Measurements from ENCODE around the gene FRMPD2.
"Not testable (repeated sequence)": the region's sequence is repeated elsewhere in the genome, so short reads cannot be mapped to it uniquely, and the experiment has no call there.

FRMPD2 gene

GRCh38 chr10:48143721-48144642 is 130.5 kb downstream of the FRMPD2 start:
- DNase-seq = not testable (repeated sequence)

- DNase-seq = not testable (repeated sequence)
Measured at GRCh38 chr10:48140949-48141348, 133.5 kb downstream of the FRMPD2 start.

GRCh38 chr10:48139953-48140850 is 134.3 kb downstream of the FRMPD2 start:
- DNase-seq = not testable (repeated sequence)

GRCh38 chr10:48128954-48129353 is 145.5 kb downstream of the FRMPD2 start:
- DNase-seq = not testable (repeated sequence)

GRCh38 chr10:48126251-48126650 is 148.2 kb downstream of the FRMPD2 start:
- DNase-seq = not testable (repeated sequence)

GRCh38 chr10:48125631-48126030 is 148.9 kb downstream of the FRMPD2 start:
- not testable (repeated sequence) for DNase-seq

GRCh38 chr10:48122618-48123017 is 151.9 kb downstream of the FRMPD2 start:
- not testable (repeated sequence) for DNase-seq

GRCh38 chr10:48110277-48110676 is 164.2 kb downstream of the FRMPD2 start:
- DNase-seq = not testable (repeated sequence)
